ENCODE results near the gene TTL. TPM values are rescaled to one million over a fixed set of nuclear protein-coding genes. Genes with fewer than 3 reads are reported as not detected.

Gene TTL
- total RNA-seq, 6 donors from 2014 or later = 11.5 to 45.4 (median 27.8) TPM

DNA sequence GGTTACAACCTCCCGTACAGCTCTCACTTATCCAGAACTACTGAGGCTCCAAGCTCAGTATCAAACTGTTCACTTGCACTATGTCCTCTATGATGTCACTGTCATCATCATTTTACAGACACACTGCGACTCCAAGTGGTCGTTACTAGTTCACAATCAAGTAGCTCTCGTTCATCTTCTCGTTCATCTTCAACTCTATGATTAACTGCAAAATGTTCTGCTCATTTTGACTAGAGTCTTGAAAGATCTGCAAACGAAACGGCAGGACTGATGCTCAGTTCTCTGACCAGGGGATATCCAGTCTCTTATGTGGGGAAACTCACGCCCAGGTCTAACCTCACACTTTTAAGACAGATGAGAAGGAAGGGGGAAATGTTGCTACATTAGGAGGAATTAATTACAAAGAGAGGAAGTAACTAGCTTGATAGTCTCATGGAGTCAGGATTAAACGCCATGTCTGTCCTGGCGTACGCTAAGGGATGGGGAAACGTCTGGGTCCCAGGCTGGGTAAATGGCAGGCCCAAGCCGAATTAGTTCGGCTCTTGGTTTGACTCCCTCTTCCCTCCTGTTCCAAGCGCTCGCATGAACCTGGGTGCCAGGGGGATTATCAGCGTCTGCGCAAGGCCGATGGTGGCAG is 101.7 kb downstream of the TTL start:
- no peaks in the 10 kb centered on the region for H3K27me3 ChIP-seq
- H3K4me3 ChIP-seq = peak overlapping the region; percentile 31 to 69 (median 64)
- TF ChIP-seq, protein P1, sequence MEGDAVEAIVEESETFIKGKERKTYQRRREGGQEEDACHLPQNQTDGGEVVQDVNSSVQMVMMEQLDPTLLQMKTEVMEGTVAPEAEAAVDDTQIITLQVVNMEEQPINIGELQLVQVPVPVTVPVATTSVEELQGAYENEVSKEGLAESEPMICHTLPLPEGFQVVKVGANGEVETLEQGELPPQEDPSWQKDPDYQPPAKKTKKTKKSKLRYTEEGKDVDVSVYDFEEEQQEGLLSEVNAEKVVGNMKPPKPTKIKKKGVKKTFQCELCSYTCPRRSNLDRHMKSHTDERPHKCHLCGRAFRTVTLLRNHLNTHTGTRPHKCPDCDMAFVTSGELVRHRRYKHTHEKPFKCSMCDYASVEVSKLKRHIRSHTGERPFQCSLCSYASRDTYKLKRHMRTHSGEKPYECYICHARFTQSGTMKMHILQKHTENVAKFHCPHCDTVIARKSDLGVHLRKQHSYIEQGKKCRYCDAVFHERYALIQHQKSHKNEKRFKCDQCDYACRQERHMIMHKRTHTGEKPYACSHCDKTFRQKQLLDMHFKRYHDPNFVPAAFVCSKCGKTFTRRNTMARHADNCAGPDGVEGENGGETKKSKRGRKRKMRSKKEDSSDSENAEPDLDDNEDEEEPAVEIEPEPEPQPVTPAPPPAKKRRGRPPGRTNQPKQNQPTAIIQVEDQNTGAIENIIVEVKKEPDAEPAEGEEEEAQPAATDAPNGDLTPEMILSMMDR (IDR thresholded peaks at IDR 0.05) = no peak
- TF ChIP-seq EP300 (IDR thresholded peaks at IDR 0.05) = no peak
- TF ChIP-seq POLR2A (IDR thresholded peaks at IDR 0.05) = no peak
- H3K4me1 ChIP-seq = peaks cover 14 to 29% (median 22%) of the 10 kb centered on the region in 4 donors
- peak overlapping the region; percentile 92 to 96 (median 95) for H3K27ac ChIP-seq
- 52 to 54% methylated on average over 19 of the region's 19 CpGs for whole genome bisulfite sequencing, 2 donors
- ATAC-seq (ENCODE audit: low FRiP score in 2 of 2) = no peak
- no peak for DNase-seq
- peaks cover 0 to 20% (median under 1%) of the 10 kb centered on the region in 4 donors for H3K36me3 ChIP-seq
- no peaks in the 10 kb centered on the region for H3K9me3 ChIP-seq

DNA sequence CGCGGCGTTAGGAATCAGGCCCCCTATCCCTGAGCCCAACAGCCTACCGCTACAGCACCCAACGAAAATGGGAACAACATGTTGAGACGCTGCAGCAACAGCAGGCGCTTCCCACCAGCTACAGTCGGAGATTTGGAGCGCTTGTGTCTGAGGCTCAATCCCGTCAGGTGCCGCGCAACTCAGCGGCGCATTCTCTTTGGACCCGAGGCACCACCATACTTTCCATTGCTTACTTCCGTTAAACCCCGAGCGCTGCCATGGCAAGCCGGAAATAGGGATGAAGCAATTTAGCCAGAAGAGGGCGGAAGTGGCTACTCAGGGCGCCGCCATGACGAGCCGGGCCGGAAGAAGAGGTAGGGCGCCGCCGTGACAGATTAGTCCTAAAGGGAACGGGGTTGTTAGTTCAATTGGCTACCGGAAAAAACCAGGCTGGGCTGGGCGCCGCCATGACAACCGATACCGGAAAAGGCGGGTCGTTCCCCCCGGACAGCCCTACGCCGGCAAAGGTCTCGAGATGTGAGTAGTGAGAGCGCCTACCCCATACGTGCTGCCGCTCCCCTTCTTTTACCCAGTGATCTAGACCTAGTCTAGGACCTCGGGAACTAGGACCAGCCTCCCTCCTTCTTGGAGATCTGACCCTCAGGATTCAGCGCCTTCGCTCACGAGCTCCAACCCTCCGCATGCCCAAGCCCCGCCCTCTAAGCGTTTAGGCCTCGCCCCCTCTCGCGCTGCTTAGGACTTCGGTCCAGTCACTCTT is 102.4 kb downstream of the TTL start, which contains the start of gene CHCHD5:
TSS of gene CHCHD5 (plus strand) at position 476 of the 757 bp plus-strand sequence. CDS start at position 515, 39 bp downstream.
- Histone ChIP-seq H3K4me1 (peaks cover 14 to 31% (median 26%) of the 10 kb centered on the region in 4 donors), H3K4me3 (peak within 1 kb of the TSS; percentile 31 to 69 (median 64)), H3K27me3 (no peaks in the 10 kb centered on the region), H3K36me3 (peaks cover 0 to 24% (median 4%) of the 10 kb centered on the region in 4 donors), H3K9me3 (no peaks in the 10 kb centered on the region), H3K27ac (peak within 1 kb of the TSS; percentile 92 to 96 (median 95))
- TF ChIP-seq POLR2AphosphoS5 (IDR thresholded peaks at IDR 0.05) (peak; percentile 88 to 89), EP300 (IDR thresholded peaks at IDR 0.05) (peak in 1 of 4 donors; percentile 73), POLR2A (IDR thresholded peaks at IDR 0.05) (peak in 3 of 4 donors; percentile 54 to 84 (median 56))
- TF ChIP-seq, protein P1 (IDR thresholded peaks at IDR 0.05) = peak in 4 of 6 experiments; percentile 36 to 51 (median 46)
- ATAC-seq (ENCODE audit: low FRiP score in 2 of 2) (peak; percentile 96), DNase-seq (peak; percentile 94 to 96)
- 1 to 2% methylated on average over 43 to 52 of the region's 54 CpGs for WGBS, 2 donors

DNA sequence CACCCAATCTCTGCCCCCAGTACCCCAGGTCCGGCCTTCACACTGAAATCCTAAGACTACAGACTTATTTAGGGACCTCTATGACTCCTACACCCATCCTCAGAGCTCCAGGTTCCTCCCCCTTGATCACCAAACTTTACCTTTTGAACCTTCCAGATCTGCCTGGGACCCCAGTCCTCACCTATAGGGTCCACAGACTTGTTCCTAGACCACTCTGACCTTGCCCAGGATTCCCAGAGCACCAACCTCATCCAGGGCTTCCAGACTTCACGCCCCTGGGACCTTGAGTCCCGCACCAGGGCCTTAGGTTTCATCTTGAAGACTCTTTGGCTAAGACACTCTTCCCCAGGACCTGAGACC is 102.9 kb downstream of the TTL start:
- TF ChIP-seq POLR2AphosphoS5 (IDR thresholded peaks at IDR 0.05) (no peak), EP300 (IDR thresholded peaks at IDR 0.05) (no peak), POLR2A (IDR thresholded peaks at IDR 0.05) (no peak)
- TF ChIP-seq, protein P1 (IDR thresholded peaks at IDR 0.05) = no peak
- peak overlapping the region; percentile 31 to 69 (median 64) for H3K4me3 ChIP-seq
- ATAC-seq (ENCODE audit: low FRiP score in 2 of 2) (no peak), DNase-seq (no peak)
- WGBS, 2 donors = 62 to 67% methylated on average over 3 of the region's 3 CpGs
- no peaks in the 10 kb centered on the region for H3K9me3 ChIP-seq
- H3K36me3 ChIP-seq = peaks cover 0 to 27% (median 5%) of the 10 kb centered on the region in 4 donors
- H3K4me1 ChIP-seq = peaks cover 14 to 31% (median 26%) of the 10 kb centered on the region in 4 donors
- no peaks in the 10 kb centered on the region for H3K27me3 ChIP-seq
- H3K27ac ChIP-seq = peak overlapping the region; percentile 92 to 96 (median 95)

DNA sequence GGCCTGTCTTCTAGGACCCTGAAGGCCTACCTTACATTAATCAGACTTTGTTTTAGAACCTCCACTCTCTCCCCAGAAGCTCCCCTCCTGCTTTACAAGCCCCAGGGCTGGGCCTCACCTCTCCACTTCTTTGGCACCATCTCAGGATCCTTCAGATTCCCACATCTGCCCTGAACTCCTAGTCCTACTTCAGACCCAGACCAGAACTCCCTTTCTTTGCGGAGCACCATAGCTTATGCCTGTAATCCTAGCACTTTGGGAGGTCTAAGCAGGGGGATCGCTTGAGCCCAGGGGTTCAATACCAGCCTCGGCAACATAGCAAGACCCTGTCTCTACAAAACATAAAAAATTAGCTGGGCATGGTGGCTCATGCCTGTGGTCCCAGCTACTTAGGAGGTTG is 103.4 kb downstream of the TTL start:
- Histone ChIP-seq H3K9me3 (no peaks in the 10 kb centered on the region), H3K4me1 (peaks cover 14 to 31% (median 26%) of the 10 kb centered on the region in 4 donors), H3K4me3 (peak overlapping the region in 2 of 4 donors; percentile 63 to 64), H3K27ac (peak overlapping the region; percentile 92 to 96 (median 95)), H3K36me3 (peaks cover 0 to 27% (median 6%) of the 10 kb centered on the region in 4 donors), H3K27me3 (no peaks in the 10 kb centered on the region)
- no peak for TF ChIP-seq POLR2AphosphoS5 (IDR thresholded peaks at IDR 0.05)
- TF ChIP-seq, protein P1 (IDR thresholded peaks at IDR 0.05) = no peak
- TF ChIP-seq POLR2A (IDR thresholded peaks at IDR 0.05) = no peak
- TF ChIP-seq EP300 (IDR thresholded peaks at IDR 0.05) = no peak
- WGBS, 2 donors = 88 to 93% methylated on average over 3 of the region's 3 CpGs
- ATAC-seq (ENCODE audit: low FRiP score in 2 of 2) = no peak
- DNase-seq = no peak

Measured in upper lobe of left lung (tissue), 6 donors.